H9 (cell line): ENCODE results near the gene SPTBN1. TPM values are rescaled to one million over a fixed set of nuclear protein-coding genes. Genes with fewer than 3 reads are reported as not detected.

ENCODE experiments used
- DNase-seq: peaks from one replicate; pipeline ENCODE4 v3.0.0-alpha.2; 2017
- H2AFZ ChIP-seq: one replicate; pipeline ENCODE4 v1.6.1; 2013; ENCODE audit warnings: mild to moderate bottlenecking, low read length, control low read depth, moderate library complexity
- H2AK5ac ChIP-seq: 2 replicates; pipeline ENCODE4 v1.6.1; 2013; ENCODE audit warnings: low read length, control low read depth, mixed read lengths; ENCODE audit not compliant: insufficient read length
- H2BK120ac ChIP-seq: one replicate; pipeline ENCODE4 v1.6.1; 2013; ENCODE audit warnings: low read depth, mild to moderate bottlenecking, low read length, control low read depth, inconsistent platforms; ENCODE audit not compliant: poor library complexity, severe bottlenecking
- H2BK12ac ChIP-seq: 2 replicates; pipeline ENCODE4 v1.6.1; 2013; ENCODE audit warnings: low read length, control low read depth, mixed read lengths, low read depth; ENCODE audit not compliant: insufficient read length
- H2BK15ac ChIP-seq: 2 replicates; pipeline ENCODE4 v1.6.1; 2013; ENCODE audit warnings: low read depth, low read length, control low read depth
- H2BK20ac ChIP-seq: one replicate; pipeline ENCODE4 v1.6.1; 2013; ENCODE audit warnings: low read depth, mild to moderate bottlenecking, low read length, control low read depth, inconsistent platforms; ENCODE audit not compliant: poor library complexity, severe bottlenecking
- H2BK5ac ChIP-seq: 2 replicates; pipeline ENCODE4 v1.6.1; 2013; ENCODE audit warnings: low read length, control low read depth, mixed read lengths; ENCODE audit not compliant: insufficient read length
- H3K14ac ChIP-seq: 2 replicates; pipeline ENCODE4 v1.6.1; 2013; ENCODE audit warnings: low read length, control low read depth; ENCODE audit not compliant: insufficient read depth
- H3K18ac ChIP-seq: 2 replicates; pipeline ENCODE4 v1.6.1; 2013; ENCODE audit warnings: low read depth, mild to moderate bottlenecking, mixed read lengths, low read length, control low read depth; ENCODE audit not compliant: insufficient read length
- H3K23ac ChIP-seq: 2 replicates; pipeline ENCODE4 v1.6.1; 2013; ENCODE audit warnings: low read length, control low read depth, mixed read lengths, low read depth; ENCODE audit not compliant: insufficient read length
- H3K23me2 ChIP-seq: 2 replicates; pipeline ENCODE4 v1.6.1; 2013; ENCODE audit warnings: low read depth, mild to moderate bottlenecking, mixed read lengths, low read length, control low read depth; ENCODE audit not compliant: insufficient read length, poor library complexity, severe bottlenecking
- H3K27ac ChIP-seq: 2 replicates; pipeline ENCODE4 v1.5.1; 2013; ENCODE audit warnings: low read length, control low read depth, mixed read lengths, low read depth; ENCODE audit not compliant: insufficient read length
- H3K27me3 ChIP-seq: 2 replicates; pipeline ENCODE4 v1.6.1; 2013; ENCODE audit warnings: low read length, control low read depth, inconsistent platforms; ENCODE audit not compliant: insufficient read depth
- H3K4ac ChIP-seq: 2 replicates; pipeline ENCODE4 v1.6.1; 2013; ENCODE audit warnings: low read depth, mild to moderate bottlenecking, control low read depth, inconsistent platforms, low read length, moderate library complexity
- H3K4me1 ChIP-seq: 2 replicates; pipeline ENCODE4 v1.6.1; 2013; ENCODE audit warnings: low read length, control low read depth, inconsistent platforms; ENCODE audit not compliant: insufficient read depth
- H3K4me2 ChIP-seq: 2 replicates; pipeline ENCODE4 v1.6.1; 2013; ENCODE audit warnings: low read length, control low read depth, mixed read lengths; ENCODE audit not compliant: insufficient read length, insufficient read depth
- H3K56ac ChIP-seq: 2 replicates; pipeline ENCODE4 v1.6.1; 2013; ENCODE audit warnings: low read depth, mild to moderate bottlenecking, mixed read lengths, low read length, control low read depth; ENCODE audit not compliant: insufficient read length
- H3K79me1 ChIP-seq: 2 replicates; pipeline ENCODE4 v1.6.1; 2013; ENCODE audit warnings: low read depth, mild to moderate bottlenecking, moderate library complexity, low read length, control low read depth, inconsistent platforms; ENCODE audit not compliant: insufficient read depth, poor library complexity, severe bottlenecking
- H3K79me2 ChIP-seq: 2 replicates; pipeline ENCODE4 v1.6.1; 2013; ENCODE audit warnings: low read length, control low read depth, inconsistent platforms; ENCODE audit not compliant: insufficient read depth
- H3K9ac ChIP-seq: 2 replicates; pipeline ENCODE4 v1.6.1; 2013; ENCODE audit warnings: low read length, control low read depth, mixed read lengths; ENCODE audit not compliant: insufficient read length; ENCODE audit errors: extremely low read depth
- H3K9me3 ChIP-seq: one replicate; pipeline ENCODE4 v1.6.1; 2013; ENCODE audit warnings: low read depth, low read length, inconsistent platforms; ENCODE audit not compliant: control insufficient read depth
- H3T11ph ChIP-seq: one replicate; pipeline ENCODE4 v1.6.1; 2013; ENCODE audit warnings: mild to moderate bottlenecking, low read length, control low read depth, inconsistent platforms
- H4K20me1 ChIP-seq: one replicate; pipeline ENCODE4 v1.6.1; 2013; ENCODE audit not compliant: control insufficient read depth, insufficient read length, insufficient read depth
- H4K5ac ChIP-seq: 2 replicates; pipeline ENCODE4 v1.6.1; 2013; ENCODE audit warnings: low read depth, mild to moderate bottlenecking, mixed read lengths, low read length, control low read depth; ENCODE audit not compliant: insufficient read length
- H4K8ac ChIP-seq: replicated peaks from 2 replicates; pipeline ENCODE4 v1.6.1; 2013; ENCODE audit warnings: low read length, control low read depth, mixed read lengths, low read depth; ENCODE audit not compliant: insufficient read length
- H4K91ac ChIP-seq: 2 replicates; pipeline ENCODE4 v1.6.1; 2013; ENCODE audit warnings: low read depth, mild to moderate bottlenecking, moderate library complexity, mixed read lengths, low read length, control low read depth; ENCODE audit not compliant: insufficient read length
- H3K27ac Mint-ChIP-seq, 3 experiments: 2 replicates in 2 of 3; 3 replicates in 1 of 3; pipeline ENCODE4 v1.8.0; 2020 to 2021; ENCODE audit warnings: mixed read lengths in 3 of 3, mild to moderate bottlenecking in 1 of 3, moderate library complexity in 1 of 3
- H3K27me3 Mint-ChIP-seq: 2 replicates; pipeline ENCODE4 v1.8.0; 2021; ENCODE audit warnings: low read depth, mild to moderate bottlenecking, moderate library complexity, mixed read lengths
- H3K36me3 Mint-ChIP-seq, 3 experiments: 2 replicates in 2 of 3; 3 replicates in 1 of 3; pipeline ENCODE4 v1.8.0; 2020 to 2021; ENCODE audit warnings: low read depth in 3 of 3, mixed read lengths in 3 of 3; ENCODE audit not compliant: insufficient read depth in 1 of 3
- H3K4me1 Mint-ChIP-seq, 2 experiments: 2 replicates each; pipeline ENCODE4 v1.8.0; 2020; ENCODE audit warnings: mixed read lengths in 2 of 2
- H3K4me3 Mint-ChIP-seq, 2 experiments: 2 replicates in 1 of 2; 3 replicates in 1 of 2; pipeline ENCODE4 v1.8.0; 2020 to 2021; ENCODE audit warnings: mild to moderate bottlenecking in 2 of 2, mixed read lengths in 2 of 2, moderate library complexity in 1 of 2
- H3K9me3 Mint-ChIP-seq, 2 experiments: 2 replicates in 1 of 2; 3 replicates in 1 of 2; pipeline ENCODE4 v1.8.0; 2020; ENCODE audit warnings: mild to moderate bottlenecking in 2 of 2, mixed read lengths in 2 of 2, moderate library complexity in 1 of 2
- WGBS: extraction: QIAGEN DNeasy Blood & Tissue Kit; methylation state at CpG from one replicate; pipeline ENCODE4 v1.1.7; 2013; ENCODE audit warnings: missing lambda C conversion rate, low lambda C conversion rate, mixed read lengths; ENCODE audit not compliant: insufficient read length; ENCODE audit errors: extremely low coverage; 5-methylcytosine and 5-hydroxymethylcytosine counted together
- total RNA-seq: library from RNA; stranded (reverse); gene quantifications from 2 replicates; pipeline ENCODE4 v1.2.1, GENCODE V29; 2021
- TF ChIP-seq, protein P1 (sequence below): fragments of 200-600 bp; sonication (generic); conservative IDR thresholded peaks from 3 replicates; pipeline ENCODE4 v1.8.0; 2021; ENCODE audit warnings: antibody characterized with exemption, mild to moderate bottlenecking

The SPTBN1 gene
- total RNA-seq, 1 experiment from 2014 or later, result 164 TPM

DNA sequence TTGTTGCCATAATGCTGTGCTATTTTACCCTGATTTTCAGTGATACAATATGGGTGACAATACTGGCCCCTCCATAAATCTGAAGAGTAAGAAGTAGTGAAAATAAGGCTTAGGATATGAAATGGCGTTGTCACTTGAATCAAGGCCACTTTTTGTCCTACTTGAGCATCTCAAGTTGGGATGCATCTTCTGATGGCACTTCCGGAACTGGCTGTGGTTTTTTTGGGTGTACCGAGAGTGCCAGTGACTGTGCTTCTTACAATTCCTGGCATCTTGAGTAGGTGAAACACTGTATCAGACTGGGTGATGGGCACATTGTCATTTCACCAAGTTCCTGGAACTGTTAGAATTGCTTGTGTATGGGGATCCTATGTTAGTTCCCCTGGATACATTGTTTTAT is 214.9 kb downstream of the SPTBN1 start:
- no peak overlapping the region for H3K27ac Mint-ChIP-seq

More for the DNA sequence above, 214.9 kb downstream of the SPTBN1 start:
- H3K27ac ChIP-seq, result no peak overlapping the region
- no peak overlapping the region for H3K23ac ChIP-seq
- peaks cover 18 to 47% (median 43%) of the 10 kb centered on the region in 3 experiments for H3K36me3 Mint-ChIP-seq
- TF ChIP-seq, protein P1, sequence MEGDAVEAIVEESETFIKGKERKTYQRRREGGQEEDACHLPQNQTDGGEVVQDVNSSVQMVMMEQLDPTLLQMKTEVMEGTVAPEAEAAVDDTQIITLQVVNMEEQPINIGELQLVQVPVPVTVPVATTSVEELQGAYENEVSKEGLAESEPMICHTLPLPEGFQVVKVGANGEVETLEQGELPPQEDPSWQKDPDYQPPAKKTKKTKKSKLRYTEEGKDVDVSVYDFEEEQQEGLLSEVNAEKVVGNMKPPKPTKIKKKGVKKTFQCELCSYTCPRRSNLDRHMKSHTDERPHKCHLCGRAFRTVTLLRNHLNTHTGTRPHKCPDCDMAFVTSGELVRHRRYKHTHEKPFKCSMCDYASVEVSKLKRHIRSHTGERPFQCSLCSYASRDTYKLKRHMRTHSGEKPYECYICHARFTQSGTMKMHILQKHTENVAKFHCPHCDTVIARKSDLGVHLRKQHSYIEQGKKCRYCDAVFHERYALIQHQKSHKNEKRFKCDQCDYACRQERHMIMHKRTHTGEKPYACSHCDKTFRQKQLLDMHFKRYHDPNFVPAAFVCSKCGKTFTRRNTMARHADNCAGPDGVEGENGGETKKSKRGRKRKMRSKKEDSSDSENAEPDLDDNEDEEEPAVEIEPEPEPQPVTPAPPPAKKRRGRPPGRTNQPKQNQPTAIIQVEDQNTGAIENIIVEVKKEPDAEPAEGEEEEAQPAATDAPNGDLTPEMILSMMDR, result no peak
- no CpG with 5 or more reads among the region's 3 CpGs for WGBS
- H2BK120ac ChIP-seq, result no peak overlapping the region
- H3K79me1 ChIP-seq, result no peaks in the 10 kb centered on the region
- no peaks in the 10 kb centered on the region for H4K20me1 ChIP-seq
- H3K18ac ChIP-seq, result no peak overlapping the region
- H3K79me2 ChIP-seq, result no peaks in the 10 kb centered on the region
- H3K9me3 Mint-ChIP-seq, result no peaks in the 10 kb centered on the region
- no peak overlapping the region for H3K56ac ChIP-seq
- peaks cover 16 to 17% of the 10 kb centered on the region in 2 experiments for H3K4me1 Mint-ChIP-seq
- H2BK5ac ChIP-seq, result no peak overlapping the region
- no peak for DNase-seq
- no peak overlapping the region for H3K4me2 ChIP-seq
- no peak overlapping the region for H2BK20ac ChIP-seq
- H3K9me3 ChIP-seq, result no peaks in the 10 kb centered on the region
- H4K5ac ChIP-seq, result no peak overlapping the region
- no peak overlapping the region for H3K14ac ChIP-seq
- H4K91ac ChIP-seq, result no peak overlapping the region
- no peak overlapping the region for H4K8ac ChIP-seq
- H2AFZ ChIP-seq, result no peak overlapping the region
- no peaks in the 10 kb centered on the region for H3K23me2 ChIP-seq
- H3K9ac ChIP-seq, result no peak overlapping the region
- H2BK12ac ChIP-seq, result no peak overlapping the region
- H2BK15ac ChIP-seq, result no peak overlapping the region
- H3K4me3 Mint-ChIP-seq, result no peak overlapping the region
- no peaks in the 10 kb centered on the region for H3K4me1 ChIP-seq
- H3K27me3 ChIP-seq, result no peaks in the 10 kb centered on the region
- no peak overlapping the region for H3K4ac ChIP-seq
- no peaks in the 10 kb centered on the region for H3K27me3 Mint-ChIP-seq
- no peak overlapping the region for H3T11ph ChIP-seq
- no peak overlapping the region for H2AK5ac ChIP-seq
